Body of pancreas (tissue), 4 donors: ENCODE results near the gene FCHSD2. TPM values are rescaled to one million over a fixed set of nuclear protein-coding genes. Genes with fewer than 3 reads are reported as not detected.

ENCODE experiments used
- ATAC-seq: fragments of 150-250 bp; one replicate; pipeline ENCODE4 v1.9.1; 2016
- DNase-seq, 4 donors: peaks; one replicate each; pipeline ENCODE4 v3.0.0-alpha.2; 2019
- H3K27ac ChIP-seq, 4 donors: fragments of 200-600 bp; sonication (generic); 1 replicate in 3 of 4; 2 replicates in 1 of 4; pipeline versions ENCODE4 v1.5.1 to v1.6.1; 2016 to 2019; ENCODE audit warnings: mild to moderate bottlenecking in 1 of 4, mixed read lengths in 1 of 4, moderate library complexity in 1 of 4
- H3K27me3 ChIP-seq, 2 donors: fragments of 200-600 bp; sonication (generic); one replicate each; pipeline ENCODE4 v1.6.0; 2016; ENCODE audit warnings: mild to moderate bottlenecking in 1 of 2
- H3K36me3 ChIP-seq, 2 donors: fragments of 200-600 bp; sonication (generic); replicated peaks in 1 of 2; 2 replicates each; pipeline ENCODE4 v1.5.1; 2016; ENCODE audit warnings: low read depth in 2 of 2; ENCODE audit not compliant: insufficient read depth in 1 of 2
- H3K4me1 ChIP-seq: fragments of 200-600 bp; sonication (generic); one replicate; pipeline ENCODE4 v1.6.0; 2016
- H3K4me3 ChIP-seq, 2 donors: fragments of 200-600 bp; sonication (generic); 1 replicate in 1 of 2; 2 replicates in 1 of 2; pipeline ENCODE4 v1.5.1; 2016 to 2019
- H3K9me3 ChIP-seq, 3 donors: fragments of 200-600 bp; sonication (generic); 1 replicate in 2 of 3; 2 replicates in 1 of 3; pipeline ENCODE4 v1.5.1; 2016
- POLR2A ChIP-seq, 3 donors: fragments of 450-650 bp; IDR thresholded peaks; one replicate each; pipeline ENCODE4 v1.6.1; 2016; ENCODE audit warnings: antibody characterized with exemption in 3 of 3, mild to moderate bottlenecking in 2 of 3
- WGBS, 2 donors: methylation state at CpG; one replicate each; pipeline ENCODE4 v1.1.5; 2017; 5-methylcytosine and 5-hydroxymethylcytosine counted together
- intact Hi-C: fragments of 100-400 bp; cut with DNase I; formaldehyde crosslinking; loops from one replicate; pipeline ENCODE4 v1.15.1; 2023
- total RNA-seq, 2 donors: library from RNA; depleted of rRNA; stranded (reverse); fragments of >200 nt; gene quantifications; one replicate each; pipeline ENCODE4 v1.1.0, GENCODE V29; 2016
- TF ChIP-seq, protein P1 (sequence below), 7 experiments: fragments of 450-650 bp in 4 of 7; fragments of 200-600 bp in 3 of 7; sonication (generic) in 3 of 7; IDR thresholded peaks; one replicate each; pipeline ENCODE4 v1.5.1; 2016 to 2019; ENCODE audit warnings: antibody characterized with exemption in 7 of 7

FCHSD2 gene
- total RNA-seq, 2 donors from 2014 or later, result 7.3 to 8.0 TPM

- 96 to 98% methylated on average over 2 of the region's 2 CpGs for WGBS, 2 donors
- DNase-seq (no peak), ATAC-seq (no peak)
- Histone ChIP-seq H3K9me3 (no peaks in the 10 kb centered on the region), H3K4me3 (no peak overlapping the region), H3K36me3 (peaks cover 0 to 12% of the 10 kb centered on the region in 2 donors), H3K4me1 (no peaks in the 10 kb centered on the region), H3K27ac (no peak overlapping the region), H3K27me3 (no peaks in the 10 kb centered on the region)
- intact Hi-C loops, result no loop called here
- TF ChIP-seq POLR2A (IDR thresholded peaks at IDR 0.05), result no peak
Observed at GRCh38 chr11:72890881-72891280, 251.2 kb downstream of the FCHSD2 start.

- Histone ChIP-seq H3K4me1 (no peaks in the 10 kb centered on the region), H3K36me3 (peaks cover 0 to 12% of the 10 kb centered on the region in 2 donors), H3K4me3 (no peak overlapping the region), H3K9me3 (no peaks in the 10 kb centered on the region), H3K27me3 (no peaks in the 10 kb centered on the region), H3K27ac (no peak overlapping the region)
- TF ChIP-seq, protein P1, sequence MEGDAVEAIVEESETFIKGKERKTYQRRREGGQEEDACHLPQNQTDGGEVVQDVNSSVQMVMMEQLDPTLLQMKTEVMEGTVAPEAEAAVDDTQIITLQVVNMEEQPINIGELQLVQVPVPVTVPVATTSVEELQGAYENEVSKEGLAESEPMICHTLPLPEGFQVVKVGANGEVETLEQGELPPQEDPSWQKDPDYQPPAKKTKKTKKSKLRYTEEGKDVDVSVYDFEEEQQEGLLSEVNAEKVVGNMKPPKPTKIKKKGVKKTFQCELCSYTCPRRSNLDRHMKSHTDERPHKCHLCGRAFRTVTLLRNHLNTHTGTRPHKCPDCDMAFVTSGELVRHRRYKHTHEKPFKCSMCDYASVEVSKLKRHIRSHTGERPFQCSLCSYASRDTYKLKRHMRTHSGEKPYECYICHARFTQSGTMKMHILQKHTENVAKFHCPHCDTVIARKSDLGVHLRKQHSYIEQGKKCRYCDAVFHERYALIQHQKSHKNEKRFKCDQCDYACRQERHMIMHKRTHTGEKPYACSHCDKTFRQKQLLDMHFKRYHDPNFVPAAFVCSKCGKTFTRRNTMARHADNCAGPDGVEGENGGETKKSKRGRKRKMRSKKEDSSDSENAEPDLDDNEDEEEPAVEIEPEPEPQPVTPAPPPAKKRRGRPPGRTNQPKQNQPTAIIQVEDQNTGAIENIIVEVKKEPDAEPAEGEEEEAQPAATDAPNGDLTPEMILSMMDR (IDR thresholded peaks at IDR 0.05), result no peak
- TF ChIP-seq POLR2A (IDR thresholded peaks at IDR 0.05), result no peak
- ATAC-seq (no peak), DNase-seq (no peak)
- intact Hi-C loops, result no loop called here
Observed at GRCh38 chr11:72886619-72887018, 255.5 kb downstream of the FCHSD2 start.

GRCh38 chr11:72885749-72886609 is 256.1 kb downstream of the FCHSD2 start:
- DNase-seq (no peak), ATAC-seq (no peak)
- intact Hi-C loops, result no loop called here
- Histone ChIP-seq H3K4me1 (no peaks in the 10 kb centered on the region), H3K27me3 (no peaks in the 10 kb centered on the region), H3K4me3 (no peak overlapping the region), H3K36me3 (peaks cover 0 to 12% of the 10 kb centered on the region in 2 donors), H3K27ac (no peak overlapping the region), H3K9me3 (no peaks in the 10 kb centered on the region)
- TF ChIP-seq, protein P1 (IDR thresholded peaks at IDR 0.05), result no peak
- TF ChIP-seq POLR2A (IDR thresholded peaks at IDR 0.05), result no peak
- 96 to 97% methylated on average over 3 of the region's 3 CpGs for WGBS, 2 donors

DNA sequence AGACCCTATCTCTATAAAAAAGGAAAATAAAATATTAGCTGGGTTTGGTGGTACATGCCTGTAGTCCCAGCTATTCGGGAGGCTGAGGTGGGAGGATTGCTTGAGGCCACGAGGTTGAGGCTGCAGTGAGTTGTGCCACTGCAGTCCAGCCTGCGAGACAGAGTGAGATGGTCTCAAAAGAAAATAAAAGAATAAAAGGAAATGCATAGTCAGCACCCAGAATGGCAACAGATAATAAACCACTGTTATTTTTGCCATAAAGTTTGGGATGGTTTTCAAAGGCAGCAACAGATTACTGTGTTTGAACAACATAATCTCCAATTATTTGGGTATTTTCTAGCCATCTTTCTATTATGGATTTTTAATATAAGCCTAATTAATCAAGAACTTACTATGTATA is 266.0 kb downstream of the FCHSD2 start:
- intact Hi-C loops, result no loop called here
- 94 to 96% methylated on average over 3 of the region's 3 CpGs for WGBS, 2 donors
- ATAC-seq, result no peak
- no peaks in the 10 kb centered on the region for H3K36me3 ChIP-seq
- H3K4me1 ChIP-seq, result no peaks in the 10 kb centered on the region
- no peak for DNase-seq
- TF ChIP-seq POLR2A (IDR thresholded peaks at IDR 0.05), result no peak
- TF ChIP-seq, protein P1 (IDR thresholded peaks at IDR 0.05), result no peak
- no peak overlapping the region for H3K27ac ChIP-seq
- no peak overlapping the region for H3K4me3 ChIP-seq
- no peaks in the 10 kb centered on the region for H3K9me3 ChIP-seq
- no peaks in the 10 kb centered on the region for H3K27me3 ChIP-seq

- TF ChIP-seq, protein P1 (IDR thresholded peaks at IDR 0.05), result no peak
- TF ChIP-seq POLR2A (IDR thresholded peaks at IDR 0.05), result no peak
- no peaks in the 10 kb centered on the region for H3K9me3 ChIP-seq
- H3K27me3 ChIP-seq, result no peaks in the 10 kb centered on the region
- 100% methylated on average over 1 of the region's 1 CpG for WGBS, 2 donors
- no peak for ATAC-seq
- no peak overlapping the region for H3K27ac ChIP-seq
- no peak for DNase-seq
- intact Hi-C loops, result no loop called here
- no peaks in the 10 kb centered on the region for H3K36me3 ChIP-seq
- no peaks in the 10 kb centered on the region for H3K4me1 ChIP-seq
- no peak overlapping the region for H3K4me3 ChIP-seq
Observed at GRCh38 chr11:72875736-72876135, 266.4 kb downstream of the FCHSD2 start.
